Mesothelial cell of epicardium (in vitro differentiated cells): ENCODE measurements around the gene PCNX2. TPM values are rescaled to one million over a fixed set of nuclear protein-coding genes. Genes with fewer than 3 reads are reported as not detected.

ENCODE experiments used
- DNase-seq, 2 experiments: peaks; one replicate each; pipeline ENCODE4 v3.0.0; 2021; ENCODE audit warnings: low spot score in 2 of 2; ENCODE audit not compliant: unreplicated experiment in 2 of 2
- H3K27ac Mint-ChIP-seq: 2 replicates; pipeline ENCODE4 v1.8.0; 2021; ENCODE audit warnings: mixed read lengths
- H3K27me3 Mint-ChIP-seq: 2 replicates; pipeline ENCODE4 v1.8.0; 2021; ENCODE audit warnings: low read depth, mixed read lengths
- H3K36me3 Mint-ChIP-seq: 2 replicates; pipeline ENCODE4 v1.8.0; 2021; ENCODE audit warnings: mixed read lengths
- H3K4me1 Mint-ChIP-seq: 2 replicates; pipeline ENCODE4 v1.8.0; 2021; ENCODE audit warnings: mixed read lengths
- H3K4me3 Mint-ChIP-seq: 2 replicates; pipeline ENCODE4 v1.8.0; 2021; ENCODE audit warnings: mild to moderate bottlenecking, moderate library complexity, mixed read lengths
- H3K9me3 Mint-ChIP-seq: 2 replicates; pipeline ENCODE4 v1.8.0; 2021; ENCODE audit warnings: mixed read lengths
- total RNA-seq: library from RNA; stranded (reverse); gene quantifications from 3 replicates; pipeline ENCODE4 v1.2.1, GENCODE V29; 2021
- TF ChIP-seq, protein P1 (sequence below): fragments of 200-600 bp; sonication (generic); IDR thresholded peaks from one replicate; pipeline ENCODE4 v1.5.0; 2021; ENCODE audit warnings: antibody characterized with exemption; ENCODE audit not compliant: unreplicated experiment

Gene PCNX2
- total RNA-seq, 1 donor from 2014 or later = 28.4 TPM

DNA sequence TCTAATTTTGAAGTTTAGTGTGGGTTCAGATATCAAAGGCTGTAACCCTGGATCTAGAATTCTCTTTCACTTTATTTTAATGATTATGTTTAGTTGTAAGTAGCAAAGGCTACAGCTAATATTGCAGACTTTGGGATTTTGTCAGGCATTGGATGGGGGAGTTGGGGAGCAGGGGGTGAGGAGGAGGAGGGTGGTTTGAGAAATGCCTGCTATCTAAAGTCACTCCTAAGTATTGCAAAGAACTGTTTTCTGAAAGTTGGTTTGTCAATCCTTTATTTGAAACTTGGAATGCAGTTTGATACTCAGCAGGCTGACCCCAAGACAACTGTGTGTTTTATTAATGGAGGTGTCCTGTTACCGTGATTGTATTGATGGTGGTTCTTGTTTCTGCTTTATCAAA lies 343.9 kb downstream of the PCNX2 start:
- TF ChIP-seq, protein P1, sequence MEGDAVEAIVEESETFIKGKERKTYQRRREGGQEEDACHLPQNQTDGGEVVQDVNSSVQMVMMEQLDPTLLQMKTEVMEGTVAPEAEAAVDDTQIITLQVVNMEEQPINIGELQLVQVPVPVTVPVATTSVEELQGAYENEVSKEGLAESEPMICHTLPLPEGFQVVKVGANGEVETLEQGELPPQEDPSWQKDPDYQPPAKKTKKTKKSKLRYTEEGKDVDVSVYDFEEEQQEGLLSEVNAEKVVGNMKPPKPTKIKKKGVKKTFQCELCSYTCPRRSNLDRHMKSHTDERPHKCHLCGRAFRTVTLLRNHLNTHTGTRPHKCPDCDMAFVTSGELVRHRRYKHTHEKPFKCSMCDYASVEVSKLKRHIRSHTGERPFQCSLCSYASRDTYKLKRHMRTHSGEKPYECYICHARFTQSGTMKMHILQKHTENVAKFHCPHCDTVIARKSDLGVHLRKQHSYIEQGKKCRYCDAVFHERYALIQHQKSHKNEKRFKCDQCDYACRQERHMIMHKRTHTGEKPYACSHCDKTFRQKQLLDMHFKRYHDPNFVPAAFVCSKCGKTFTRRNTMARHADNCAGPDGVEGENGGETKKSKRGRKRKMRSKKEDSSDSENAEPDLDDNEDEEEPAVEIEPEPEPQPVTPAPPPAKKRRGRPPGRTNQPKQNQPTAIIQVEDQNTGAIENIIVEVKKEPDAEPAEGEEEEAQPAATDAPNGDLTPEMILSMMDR = no peak
- H3K27ac Mint-ChIP-seq = peak overlapping the region; percentile 99
- H3K36me3 Mint-ChIP-seq = peaks cover 6% of the 10 kb centered on the region
- H3K4me3 Mint-ChIP-seq = peak overlapping the region; percentile 90
- H3K9me3 Mint-ChIP-seq = no peaks in the 10 kb centered on the region
- DNase-seq = no peak
- no peaks in the 10 kb centered on the region for H3K27me3 Mint-ChIP-seq
- H3K4me1 Mint-ChIP-seq = peaks cover 42% of the 10 kb centered on the region

DNA sequence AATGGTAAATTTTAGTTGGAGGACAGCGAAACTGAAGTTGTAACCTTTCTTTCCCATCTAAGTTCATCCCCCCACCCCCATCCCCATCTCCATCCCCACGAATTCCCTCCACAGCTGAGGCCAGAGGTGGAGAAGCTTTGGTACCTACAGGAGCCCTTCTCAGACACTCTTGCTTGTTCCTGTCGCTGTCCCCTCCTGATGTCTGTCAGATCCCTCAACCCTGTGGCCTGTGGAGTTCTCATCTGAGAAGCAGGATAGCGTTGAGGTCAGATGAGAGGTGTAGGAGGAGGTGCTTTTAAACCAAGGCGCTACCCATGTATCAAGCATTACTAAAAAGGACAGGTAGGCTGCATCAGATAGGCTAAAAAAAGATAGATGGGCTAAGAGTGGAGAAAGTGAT lies 344.3 kb downstream of the PCNX2 start:
- H3K9me3 Mint-ChIP-seq = no peaks in the 10 kb centered on the region
- H3K27me3 Mint-ChIP-seq = no peaks in the 10 kb centered on the region
- H3K36me3 Mint-ChIP-seq = peaks cover 3% of the 10 kb centered on the region
- peak overlapping the region; percentile 99 for H3K27ac Mint-ChIP-seq
- TF ChIP-seq, protein P1 = no peak
- H3K4me3 Mint-ChIP-seq = peak overlapping the region; percentile 90
- H3K4me1 Mint-ChIP-seq = peaks cover 42% of the 10 kb centered on the region
- DNase-seq = no peak

DNA sequence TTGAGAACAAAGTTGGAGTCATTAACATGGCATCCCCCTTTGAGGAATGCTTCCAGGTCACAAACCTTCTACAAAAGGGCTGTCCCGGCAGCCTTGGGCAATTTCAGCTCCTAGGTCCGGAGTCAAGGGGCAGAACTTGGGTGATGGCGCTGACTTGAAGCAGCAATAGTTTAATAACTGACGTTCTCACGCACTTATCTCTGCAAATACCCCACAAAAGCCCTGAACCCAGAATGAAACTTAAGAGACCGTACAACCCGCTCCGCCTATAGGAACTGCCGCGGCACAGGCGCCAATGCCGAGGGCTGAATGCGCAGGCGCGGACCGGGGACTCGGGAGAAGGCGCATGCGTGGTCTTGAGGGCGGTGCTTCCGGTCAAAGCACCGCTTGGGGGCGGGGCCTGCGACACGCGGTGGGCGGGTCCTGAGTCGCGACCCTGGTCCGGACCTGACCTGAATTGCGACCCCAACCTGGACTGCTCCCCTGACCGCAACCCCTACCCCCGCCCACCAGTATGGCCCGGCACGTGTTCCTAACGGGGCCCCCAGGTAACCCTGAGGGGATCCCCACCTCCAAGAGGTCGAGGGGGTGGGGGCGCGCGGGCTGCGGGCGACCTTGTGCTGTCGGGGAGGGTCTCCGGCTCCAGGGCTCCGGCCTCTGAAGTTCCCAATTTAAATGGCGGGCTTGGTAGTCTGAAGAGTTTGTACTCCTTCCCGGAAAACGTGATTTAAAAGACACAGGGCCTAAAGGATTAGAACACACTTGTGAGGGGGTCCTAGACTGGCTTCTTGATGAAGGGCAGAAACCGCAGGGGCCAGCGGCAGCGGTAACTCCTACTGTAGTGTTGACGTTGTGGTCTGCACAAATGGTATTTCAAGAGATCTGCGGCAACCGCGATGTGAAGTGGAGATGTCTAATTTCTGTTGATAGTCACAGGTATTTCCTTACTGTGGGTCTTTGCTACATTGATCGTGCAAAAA lies 345.0 kb downstream of the PCNX2 start, which contains the start of gene NTPCR:
TSS of gene NTPCR (plus strand) at position 415 of the 980 bp plus-strand sequence. CDS start at position 515, 100 bp downstream.
- peaks cover 42% of the 10 kb centered on the region for H3K4me1 Mint-ChIP-seq
- no peaks in the 10 kb centered on the region for H3K9me3 Mint-ChIP-seq
- DNase-seq = peak; percentile 95 to 99
- H3K27me3 Mint-ChIP-seq = no peaks in the 10 kb centered on the region
- peak within 1 kb of the TSS; percentile 99 for H3K27ac Mint-ChIP-seq
- TF ChIP-seq, protein P1 = no peak
- peak within 1 kb of the TSS; percentile 90 for H3K4me3 Mint-ChIP-seq
- no peaks in the 10 kb centered on the region for H3K36me3 Mint-ChIP-seq

DNA sequence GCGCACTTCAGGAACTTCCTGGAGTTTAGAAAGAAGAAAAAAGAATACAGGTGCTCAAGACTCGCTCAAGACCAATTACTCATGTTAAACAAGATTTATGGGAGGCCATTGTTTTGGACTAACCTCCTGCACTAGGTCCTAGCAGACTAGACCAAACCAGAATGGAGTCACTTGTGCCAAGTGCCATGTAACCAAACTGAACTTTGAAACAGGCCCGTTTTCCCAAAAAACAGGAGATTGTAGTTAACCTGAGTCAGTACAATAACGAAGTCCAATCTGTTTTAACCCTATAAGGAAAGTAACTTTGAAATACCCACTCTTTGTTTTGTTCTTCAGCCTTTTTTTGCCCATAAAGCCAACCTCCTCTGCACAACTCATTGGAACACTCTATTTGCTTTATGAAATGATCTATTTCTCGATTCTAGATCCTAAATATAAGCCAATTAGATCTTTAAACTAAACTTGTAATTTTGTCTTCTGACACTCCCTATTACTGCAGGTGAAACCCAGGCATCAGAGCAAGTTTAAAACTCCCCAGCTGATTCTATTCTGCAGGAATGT lies 345.8 kb downstream of the PCNX2 start:
- H3K36me3 Mint-ChIP-seq = no peaks in the 10 kb centered on the region
- H3K9me3 Mint-ChIP-seq = no peaks in the 10 kb centered on the region
- TF ChIP-seq, protein P1 = no peak
- no peak for DNase-seq
- peaks cover 42% of the 10 kb centered on the region for H3K4me1 Mint-ChIP-seq
- H3K27ac Mint-ChIP-seq = peak overlapping the region; percentile 99
- H3K4me3 Mint-ChIP-seq = peak overlapping the region; percentile 90
- H3K27me3 Mint-ChIP-seq = no peaks in the 10 kb centered on the region

DNA sequence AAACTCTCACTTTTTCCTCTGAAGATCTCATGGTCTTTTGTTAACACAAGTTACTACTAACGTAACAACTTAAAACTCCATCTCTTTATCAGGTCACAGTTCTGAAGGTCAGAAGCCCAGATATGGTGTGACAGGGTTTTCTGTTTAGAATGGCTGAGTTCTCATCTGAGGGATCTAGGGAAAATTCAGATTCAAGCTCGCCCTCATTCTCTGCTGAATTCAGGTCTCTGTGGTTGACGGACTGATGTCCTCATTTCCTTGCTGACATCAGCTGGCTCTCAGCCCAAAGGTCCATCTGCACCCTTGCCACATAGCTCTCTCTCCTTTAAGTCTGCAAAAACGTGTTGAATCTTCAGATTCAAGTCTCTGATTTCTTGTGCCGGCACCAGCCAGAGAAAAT lies 351.2 kb downstream of the PCNX2 start:
- peaks cover 7% of the 10 kb centered on the region for H3K4me1 Mint-ChIP-seq
- H3K27ac Mint-ChIP-seq = no peak overlapping the region
- no peak overlapping the region for H3K4me3 Mint-ChIP-seq
- H3K36me3 Mint-ChIP-seq = no peaks in the 10 kb centered on the region
- DNase-seq = no peak
- peaks cover 10% of the 10 kb centered on the region for H3K9me3 Mint-ChIP-seq
- TF ChIP-seq, protein P1 = no peak
- no peaks in the 10 kb centered on the region for H3K27me3 Mint-ChIP-seq
